HG03159 (cell line): ENCODE data around the gene BABAM2.
"Not testable (repeated sequence)": the region's sequence is repeated elsewhere in the genome, so short reads cannot be mapped to it uniquely, and the experiment has no call there.

ENCODE experiments used
- ATAC-seq: cut with Tn5 transposase; IDR thresholded peaks from one replicate; pipeline ENCODE4 v1.9.1; 2021; ENCODE audit warnings: mild to moderate bottlenecking, moderate library complexity; ENCODE audit not compliant: unreplicated experiment

Gene BABAM2

GRCh38 chr2:28018474-28018873 is 127.9 kb downstream of the BABAM2 start:
- not testable (repeated sequence) for ATAC-seq

GRCh38 chr2:28019521-28019920 is 129.0 kb downstream of the BABAM2 start:
- ATAC-seq = not testable (repeated sequence)

- no peak for ATAC-seq
Observed at GRCh38 chr2:28021898-28022297, 131.4 kb downstream of the BABAM2 start.

- no peak for ATAC-seq
Observed at GRCh38 chr2:28025123-28025522, 134.6 kb downstream of the BABAM2 start.

GRCh38 chr2:28026230-28026629 is 135.7 kb downstream of the BABAM2 start:
- not testable (repeated sequence) for ATAC-seq

GRCh38 chr2:28028025-28028424 is 137.5 kb downstream of the BABAM2 start:
- no peak for ATAC-seq

- no peak for ATAC-seq
Observed at GRCh38 chr2:28030600-28030999, 140.1 kb downstream of the BABAM2 start.

- no peak for ATAC-seq
Observed at GRCh38 chr2:28032816-28033215, 142.3 kb downstream of the BABAM2 start.

GRCh38 chr2:28034696-28035095 is 144.2 kb downstream of the BABAM2 start:
- no peak for ATAC-seq

GRCh38 chr2:28035163-28035690 is 144.7 kb downstream of the BABAM2 start:
- no peak for ATAC-seq

- ATAC-seq = no peak
Observed at GRCh38 chr2:28035816-28036215, 145.3 kb downstream of the BABAM2 start.

- no peak for ATAC-seq
Observed at GRCh38 chr2:28036307-28036706, 145.8 kb downstream of the BABAM2 start.

GRCh38 chr2:28038722-28039121 is 148.2 kb downstream of the BABAM2 start:
- ATAC-seq = no peak

GRCh38 chr2:28045676-28046351 is 155.3 kb downstream of the BABAM2 start:
- ATAC-seq = no peak

GRCh38 chr2:28046921-28047320 is 156.4 kb downstream of the BABAM2 start:
- no peak for ATAC-seq

- ATAC-seq = no peak
Observed at GRCh38 chr2:28047681-28048080, 157.2 kb downstream of the BABAM2 start.

GRCh38 chr2:28048341-28048740 is 157.8 kb downstream of the BABAM2 start:
- ATAC-seq = no peak

GRCh38 chr2:28049416-28049815 is 158.9 kb downstream of the BABAM2 start:
- no peak for ATAC-seq

- no peak for ATAC-seq
Observed at GRCh38 chr2:28049899-28050298, 159.4 kb downstream of the BABAM2 start.

GRCh38 chr2:28052691-28053090 is 162.2 kb downstream of the BABAM2 start:
- no peak for ATAC-seq

- no peak for ATAC-seq
Observed at GRCh38 chr2:28053597-28053996, 163.1 kb downstream of the BABAM2 start.

GRCh38 chr2:28054916-28055315 is 164.4 kb downstream of the BABAM2 start:
- no peak for ATAC-seq
